GM12875 (cell line): ENCODE data around the gene CDH4.

Experiments
- H3K4me3 ChIP-seq: one replicate; pipeline ENCODE4 v1.5.1; 2011; ENCODE audit warnings: low read depth, low read length, control low read depth
- TF ChIP-seq, protein P1 (sequence below): IDR thresholded peaks from 2 replicates; pipeline ENCODE4 v1.5.1; 2011; ENCODE audit warnings: low read depth, mild to moderate bottlenecking, control low read depth, inconsistent platforms, low read length, moderate library complexity, borderline replicate concordance; ENCODE audit not compliant: insufficient read depth

The CDH4 gene

DNA sequence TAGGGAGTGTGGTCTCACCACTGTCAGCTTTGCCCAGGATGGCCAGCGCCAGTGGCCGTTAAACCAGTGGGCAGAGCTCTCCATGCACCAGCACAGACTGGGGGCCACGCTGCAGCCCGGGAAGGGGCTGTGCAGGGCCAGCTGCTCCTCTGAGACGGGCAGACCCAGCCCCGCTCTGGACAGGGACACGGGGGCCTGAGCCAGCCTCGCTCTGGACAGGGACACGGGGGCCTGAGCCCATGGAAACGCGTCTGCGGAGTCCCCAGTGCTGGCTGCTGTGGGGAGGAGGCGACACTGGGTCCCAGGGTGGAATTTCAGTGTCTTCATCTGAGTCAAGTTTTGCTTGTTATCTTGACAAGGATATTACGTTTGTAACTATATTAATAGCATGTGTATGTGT, 402.7 kb downstream of the CDH4 start:
- TF ChIP-seq, protein P1, sequence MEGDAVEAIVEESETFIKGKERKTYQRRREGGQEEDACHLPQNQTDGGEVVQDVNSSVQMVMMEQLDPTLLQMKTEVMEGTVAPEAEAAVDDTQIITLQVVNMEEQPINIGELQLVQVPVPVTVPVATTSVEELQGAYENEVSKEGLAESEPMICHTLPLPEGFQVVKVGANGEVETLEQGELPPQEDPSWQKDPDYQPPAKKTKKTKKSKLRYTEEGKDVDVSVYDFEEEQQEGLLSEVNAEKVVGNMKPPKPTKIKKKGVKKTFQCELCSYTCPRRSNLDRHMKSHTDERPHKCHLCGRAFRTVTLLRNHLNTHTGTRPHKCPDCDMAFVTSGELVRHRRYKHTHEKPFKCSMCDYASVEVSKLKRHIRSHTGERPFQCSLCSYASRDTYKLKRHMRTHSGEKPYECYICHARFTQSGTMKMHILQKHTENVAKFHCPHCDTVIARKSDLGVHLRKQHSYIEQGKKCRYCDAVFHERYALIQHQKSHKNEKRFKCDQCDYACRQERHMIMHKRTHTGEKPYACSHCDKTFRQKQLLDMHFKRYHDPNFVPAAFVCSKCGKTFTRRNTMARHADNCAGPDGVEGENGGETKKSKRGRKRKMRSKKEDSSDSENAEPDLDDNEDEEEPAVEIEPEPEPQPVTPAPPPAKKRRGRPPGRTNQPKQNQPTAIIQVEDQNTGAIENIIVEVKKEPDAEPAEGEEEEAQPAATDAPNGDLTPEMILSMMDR = no peak
- no peak overlapping the region for H3K4me3 ChIP-seq

DNA sequence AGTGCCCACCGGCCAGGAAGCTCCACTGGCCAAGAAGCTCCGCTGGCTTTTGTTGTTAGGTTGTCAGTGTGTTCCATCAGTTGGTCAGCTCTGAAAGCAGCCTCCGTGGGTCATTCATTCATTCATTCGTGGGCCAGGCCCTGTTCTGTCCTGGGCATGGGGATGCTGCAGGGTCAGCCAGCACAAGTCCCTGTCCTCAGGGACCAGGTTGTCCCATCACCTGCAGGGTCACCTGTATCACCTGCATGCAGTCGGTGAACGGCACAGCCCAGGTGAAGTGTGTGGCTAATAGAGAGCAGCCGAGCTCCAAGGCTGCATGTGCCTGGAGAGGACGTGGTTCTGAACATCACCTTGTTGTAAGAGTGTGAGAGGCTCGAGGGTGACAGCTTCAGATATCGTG, 403.5 kb downstream of the CDH4 start:
- TF ChIP-seq, protein P1 = no peak

DNA sequence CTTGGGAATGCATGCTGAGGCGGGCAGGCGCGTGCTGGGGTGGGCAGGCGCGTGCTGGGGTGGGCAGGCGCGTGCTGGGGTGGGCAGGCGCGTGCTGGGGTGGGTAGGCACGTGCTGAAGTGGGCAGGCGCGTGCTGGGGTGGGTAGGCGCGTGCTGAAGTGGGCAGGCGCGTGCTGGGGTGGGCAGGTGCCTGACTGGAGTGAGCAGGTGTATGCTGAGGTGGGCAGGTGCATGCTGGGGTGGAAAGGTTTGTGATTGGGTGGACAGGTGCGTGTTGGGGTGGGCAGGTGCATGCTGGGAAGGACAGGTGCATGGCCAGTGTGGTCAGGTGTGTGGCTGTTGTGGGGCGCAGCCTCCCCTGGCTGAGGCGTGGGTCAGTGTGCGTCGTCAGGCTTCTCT, 404.1 kb downstream of the CDH4 start:
- H3K4me3 ChIP-seq = no peak overlapping the region
- TF ChIP-seq, protein P1 = no peak

More for the DNA sequence above, 403.5 kb downstream of the CDH4 start:
- H3K4me3 ChIP-seq = no peak overlapping the region

DNA sequence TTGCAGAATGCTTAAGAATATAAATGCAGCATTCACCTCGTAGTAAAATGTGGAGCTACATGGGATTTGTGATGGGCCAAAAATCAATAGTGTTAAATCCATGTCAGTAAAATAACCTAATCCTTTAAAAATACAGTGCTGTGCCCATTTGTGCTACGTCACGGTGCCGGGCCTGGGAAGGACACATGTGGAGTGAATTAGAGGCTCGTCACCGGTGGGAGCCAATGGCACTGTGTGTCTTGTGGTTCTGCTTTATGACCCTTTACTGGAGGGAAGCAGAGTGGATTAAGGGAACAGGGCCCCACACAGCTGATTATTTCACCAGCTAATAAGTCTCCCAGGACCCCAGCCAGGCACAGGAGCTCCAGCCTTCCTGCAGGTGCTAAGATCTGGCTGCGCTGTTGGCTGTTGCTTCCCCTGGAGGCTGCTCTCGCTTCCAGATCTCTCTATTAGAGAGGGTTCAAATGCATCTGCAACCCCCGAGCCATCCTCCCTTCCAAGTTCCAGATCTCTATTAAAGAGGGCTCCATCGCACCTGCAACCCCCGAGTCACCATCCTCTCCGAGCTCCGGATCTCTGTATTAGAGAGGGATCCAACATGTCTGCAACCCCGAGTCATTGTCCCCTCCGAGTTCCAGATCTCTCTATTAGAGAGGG, 405.8 kb downstream of the CDH4 start:
- H3K4me3 ChIP-seq = no peak overlapping the region
- TF ChIP-seq, protein P1 = no peak

DNA sequence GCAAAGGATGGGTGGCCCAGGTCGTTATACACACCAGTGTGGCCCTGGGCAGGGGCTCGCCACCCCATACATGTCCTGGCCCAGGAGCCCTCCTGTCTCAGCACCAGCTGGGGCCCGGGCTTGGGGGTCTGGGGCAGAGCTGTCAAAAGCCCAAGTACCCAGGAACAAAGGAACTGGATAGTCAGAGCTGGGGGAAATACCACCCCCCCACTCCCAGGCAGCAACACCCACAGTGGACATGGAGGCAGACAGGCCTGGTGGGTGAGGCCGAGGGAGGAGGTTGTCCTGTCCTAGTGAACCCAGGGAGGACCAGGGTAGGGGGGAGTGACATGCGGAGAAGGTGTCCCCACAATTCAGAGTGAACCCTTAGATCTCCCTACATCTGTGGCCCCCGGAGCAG, 406.5 kb downstream of the CDH4 start:
- no peak overlapping the region for H3K4me3 ChIP-seq
- TF ChIP-seq, protein P1 = no peak

DNA sequence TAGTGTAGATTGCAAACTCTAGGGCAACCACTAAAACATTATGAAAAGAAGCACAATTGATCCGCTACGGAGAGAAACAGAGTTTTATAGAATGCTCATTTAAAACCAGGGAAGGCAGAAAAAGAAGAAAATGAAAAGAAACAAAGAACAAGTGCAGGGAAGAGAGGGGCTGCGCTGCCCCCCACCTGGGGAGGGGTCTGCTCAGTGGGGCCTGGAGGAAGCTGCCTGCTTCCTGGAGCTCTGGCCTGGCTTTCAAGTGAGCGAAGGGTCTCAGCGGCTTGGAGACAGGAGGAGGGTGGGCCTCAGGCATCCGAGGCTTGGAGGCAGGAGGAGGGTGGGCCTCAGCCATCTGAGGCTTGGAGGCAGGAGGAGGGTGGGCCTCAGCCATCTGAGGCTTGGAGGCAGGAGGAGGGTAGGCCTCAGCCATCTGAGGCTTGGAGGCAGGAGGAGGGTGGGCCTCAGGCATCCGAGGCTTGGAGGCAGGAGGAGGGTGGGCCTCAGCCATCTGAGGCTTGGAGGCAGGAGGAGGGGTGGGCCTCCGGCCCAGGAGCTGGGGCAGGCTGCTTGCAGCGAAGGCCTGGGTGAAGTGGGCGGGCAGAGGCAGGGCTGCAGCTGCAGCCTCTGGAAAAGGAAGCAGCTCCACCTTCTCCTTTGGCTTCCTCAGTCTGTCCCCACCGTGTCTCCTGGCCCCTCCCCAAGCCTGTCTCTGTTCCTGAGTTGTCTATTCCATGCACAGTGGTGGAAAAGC, 407.4 kb downstream of the CDH4 start:
- no peak overlapping the region for H3K4me3 ChIP-seq
- TF ChIP-seq, protein P1 = no peak

DNA sequence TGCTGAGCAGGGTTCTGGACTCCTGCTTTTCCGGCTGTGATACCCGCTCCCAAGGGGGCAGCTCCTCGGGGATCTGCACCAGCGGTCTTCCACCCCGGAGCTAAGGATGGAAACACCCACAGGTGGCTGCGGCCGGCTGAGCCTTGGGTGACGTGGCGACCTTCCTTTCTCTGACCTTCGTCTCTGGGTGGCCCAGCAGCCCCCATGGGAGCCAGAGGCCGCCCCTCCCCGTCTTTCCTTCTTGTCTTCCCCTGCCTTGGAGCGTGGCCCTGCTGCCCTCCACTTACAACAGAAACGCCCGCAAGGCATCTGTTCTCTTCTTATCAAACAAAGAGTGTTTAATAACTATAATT, 407.9 kb downstream of the CDH4 start:
- H3K4me3 ChIP-seq = no peak overlapping the region
- TF ChIP-seq, protein P1 = no peak
